ENCODE measurements around the gene TMEM245.

The TMEM245 gene

DNA sequence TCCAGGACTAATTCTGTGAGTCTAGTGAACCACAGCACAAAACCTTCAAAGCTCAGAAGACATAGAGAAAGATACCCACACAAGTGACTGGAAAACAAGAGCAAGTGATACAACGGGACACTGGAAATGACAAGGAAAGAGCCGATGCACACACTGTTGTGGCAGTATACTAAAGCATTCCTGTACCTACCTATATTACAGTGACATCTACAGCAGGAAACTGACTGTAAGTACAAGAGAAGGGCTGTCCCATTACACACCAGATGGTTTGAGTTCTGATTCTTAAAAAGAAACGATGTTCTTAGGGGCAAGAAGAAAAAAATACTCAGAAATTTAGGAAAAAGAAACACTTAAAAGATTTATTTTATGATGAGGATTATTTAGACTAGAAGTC is 18.5 kb downstream of the TMEM245 start:
- TF ChIP-seq GATA3 (IDR thresholded peaks at IDR 0.05; ENCODE audit: low read depth, low read length) (no peak), GATA2 (IDR thresholded peaks at IDR 0.05; ENCODE audit: low read depth, low read length) (no peak)

DNA sequence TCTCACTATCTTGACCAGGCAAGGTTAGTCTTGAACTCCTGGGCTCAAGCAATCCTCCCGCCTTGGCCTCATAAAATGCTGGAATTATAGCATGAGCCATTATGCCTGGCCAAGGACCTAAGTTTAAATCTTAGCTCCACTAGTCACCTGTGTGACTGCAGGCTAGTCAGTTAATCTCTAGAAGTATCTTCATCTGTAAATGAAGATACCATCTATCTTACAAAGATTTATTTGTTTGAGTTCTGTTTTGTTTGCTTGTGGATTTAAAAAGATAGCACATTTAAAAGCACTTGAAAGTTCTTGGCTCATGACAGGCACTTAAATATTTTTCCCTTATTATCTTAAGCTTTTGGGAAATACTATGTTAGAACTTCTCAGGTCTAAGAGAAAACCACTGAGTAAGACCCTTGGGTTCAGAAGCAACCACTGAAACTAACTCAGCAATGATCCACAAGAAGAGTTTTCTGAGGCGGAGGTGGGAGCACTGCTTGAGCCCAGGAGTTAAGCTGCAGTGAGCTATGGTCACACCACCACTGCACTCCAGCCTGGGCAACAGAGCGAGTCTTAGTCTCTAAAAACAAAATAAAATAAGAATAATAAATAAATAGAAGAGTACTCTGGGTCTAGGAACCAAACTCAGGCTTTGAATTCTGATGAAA is 19.1 kb downstream of the TMEM245 start:
- TF ChIP-seq GATA3 (IDR thresholded peaks at IDR 0.05; ENCODE audit: low read depth, low read length) (no peak), GATA2 (IDR thresholded peaks at IDR 0.05; ENCODE audit: low read depth, low read length) (no peak)

- TF ChIP-seq GATA2 (IDR thresholded peaks at IDR 0.05; ENCODE audit: low read depth, low read length) (no peak), GATA3 (IDR thresholded peaks at IDR 0.05; ENCODE audit: low read depth, low read length) (no peak)
Observed at GRCh38 chr9:109098960-109099308, 20.8 kb downstream of the TMEM245 start.

DNA sequence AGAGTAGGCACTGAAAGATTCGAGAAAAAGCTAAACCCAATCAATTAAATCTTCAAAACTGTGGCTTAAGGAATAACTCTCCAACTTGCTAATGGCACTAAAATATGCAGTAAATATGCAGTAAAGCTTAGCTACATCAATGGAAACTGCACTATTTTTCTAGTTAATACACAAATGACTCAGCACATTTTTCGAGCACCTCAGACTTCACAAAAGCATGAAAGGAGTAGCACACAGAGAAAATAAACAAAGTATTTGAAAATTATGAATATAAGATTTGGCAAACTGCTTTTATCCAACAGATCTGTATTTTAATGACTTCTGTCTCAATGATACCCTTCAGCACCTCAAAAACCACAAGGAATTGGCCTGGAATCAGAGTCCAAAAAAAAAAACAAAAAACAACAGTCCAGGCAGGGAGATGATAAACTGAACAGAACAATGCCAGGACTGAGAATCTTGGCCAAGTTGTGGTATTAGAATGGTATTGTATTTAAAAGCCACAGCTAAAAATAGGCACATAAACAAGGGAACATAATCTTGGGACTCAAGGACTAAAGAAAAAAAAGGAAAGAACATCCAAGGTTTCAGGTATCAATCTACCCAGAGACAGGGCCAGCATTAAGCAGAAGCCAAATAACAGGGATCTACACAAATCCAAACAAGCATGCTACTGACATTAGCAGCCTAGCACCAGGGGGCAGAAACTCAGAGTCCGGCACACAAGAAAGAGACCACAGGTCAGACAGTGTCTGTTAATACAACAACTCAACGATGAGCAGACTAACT is 21.4 kb downstream of the TMEM245 start:
- TF ChIP-seq GATA3 (IDR thresholded peaks at IDR 0.05; ENCODE audit: low read depth, low read length) (no peak), GATA2 (IDR thresholded peaks at IDR 0.05; ENCODE audit: low read depth, low read length) (no peak)

DNA sequence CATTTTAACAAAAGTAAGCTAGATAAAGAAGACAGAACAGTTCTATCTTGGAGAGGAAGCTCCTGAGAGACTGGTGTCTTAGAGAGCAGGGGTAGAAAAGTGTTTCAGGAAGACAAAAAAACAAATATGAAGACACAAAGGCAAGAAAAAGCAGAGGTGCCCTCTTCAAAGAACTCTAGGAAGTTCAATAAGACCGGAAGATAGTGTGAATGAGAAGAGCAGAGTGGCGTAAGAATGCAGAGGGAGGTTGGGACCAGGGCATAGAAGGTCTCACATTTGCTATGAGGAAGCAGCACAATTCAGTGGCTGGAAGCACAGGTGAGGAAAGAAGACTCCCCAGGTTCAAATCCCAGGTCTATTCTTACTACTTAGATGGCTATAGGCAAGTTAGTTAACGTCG is 22.6 kb downstream of the TMEM245 start:
- TF ChIP-seq GATA2 (IDR thresholded peaks at IDR 0.05; ENCODE audit: low read depth, low read length) (no peak), GATA3 (IDR thresholded peaks at IDR 0.05; ENCODE audit: low read depth, low read length) (no peak)

GRCh38 chr9:109095321-109095720 is 24.4 kb downstream of the TMEM245 start:
- TF ChIP-seq GATA2 (IDR thresholded peaks at IDR 0.05; ENCODE audit: low read depth, low read length) (no peak), GATA3 (IDR thresholded peaks at IDR 0.05; ENCODE audit: low read depth, low read length) (no peak)

DNA sequence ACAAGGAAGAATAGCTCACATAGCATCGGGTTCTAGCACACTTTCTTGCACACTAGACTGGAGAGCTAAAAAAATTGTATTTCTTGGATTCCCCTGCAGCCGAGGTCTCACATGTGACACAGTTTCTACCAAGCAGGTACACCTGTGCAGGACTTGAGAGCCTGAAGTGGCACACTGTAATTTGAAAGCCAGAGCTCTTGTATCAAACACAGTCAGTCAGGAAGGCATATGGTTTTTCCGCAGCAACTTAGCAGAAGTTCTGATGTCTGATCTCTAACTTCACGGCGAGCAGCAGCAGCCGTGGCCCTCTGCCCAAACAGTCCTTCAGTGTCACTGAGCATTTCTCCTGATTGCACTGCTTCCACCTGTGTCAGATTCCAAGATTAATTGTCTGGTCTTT is 25.5 kb downstream of the TMEM245 start:
- TF ChIP-seq GATA2 (IDR thresholded peaks at IDR 0.05; ENCODE audit: low read depth, low read length), result no peak

DNA sequence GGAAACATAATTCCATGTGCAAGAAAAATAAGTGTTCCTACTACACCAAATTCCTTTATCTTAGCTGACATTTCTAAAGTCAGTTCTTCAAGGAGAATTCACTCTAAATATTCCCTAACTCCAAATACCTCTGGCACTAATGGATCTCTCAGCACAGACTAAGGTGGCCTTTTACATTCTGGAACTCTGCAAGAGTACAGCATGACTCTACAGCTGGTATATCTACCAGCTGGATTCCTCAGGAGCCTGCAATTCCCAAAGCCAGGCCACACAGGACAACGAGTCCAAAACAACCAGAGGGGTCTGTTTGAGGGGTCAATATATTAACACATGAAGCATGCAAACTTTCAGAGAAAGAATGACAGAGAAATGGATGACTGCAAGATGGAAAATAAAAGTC is 27.2 kb downstream of the TMEM245 start:
- no peak for TF ChIP-seq GATA2 (IDR thresholded peaks at IDR 0.05; ENCODE audit: low read depth, low read length)
- no peak for TF ChIP-seq GATA3 (IDR thresholded peaks at IDR 0.05; ENCODE audit: low read depth, low read length)

- TF ChIP-seq GATA3 (IDR thresholded peaks at IDR 0.05; ENCODE audit: low read depth, low read length), result no peak
- no peak for TF ChIP-seq GATA2 (IDR thresholded peaks at IDR 0.05; ENCODE audit: low read depth, low read length)
Observed at GRCh38 chr9:109092051-109092580, 27.6 kb downstream of the TMEM245 start.

- TF ChIP-seq GATA2 (IDR thresholded peaks at IDR 0.05; ENCODE audit: low read depth, low read length), result no peak
- no peak for TF ChIP-seq GATA3 (IDR thresholded peaks at IDR 0.05; ENCODE audit: low read depth, low read length)
Observed at GRCh38 chr9:109088221-109088620, 31.5 kb downstream of the TMEM245 start.

- TF ChIP-seq GATA2 (IDR thresholded peaks at IDR 0.05; ENCODE audit: low read depth, low read length) (no peak), GATA3 (IDR thresholded peaks at IDR 0.05; ENCODE audit: low read depth, low read length) (no peak)
Observed at GRCh38 chr9:109087795-109088194, 32.0 kb downstream of the TMEM245 start.

- TF ChIP-seq GATA3 (IDR thresholded peaks at IDR 0.05; ENCODE audit: low read depth, low read length), result no peak
Observed at GRCh38 chr9:109086221-109086620, 33.5 kb downstream of the TMEM245 start.

GRCh38 chr9:109085510-109085909 is 34.2 kb downstream of the TMEM245 start:
- TF ChIP-seq GATA2 (IDR thresholded peaks at IDR 0.05; ENCODE audit: low read depth, low read length) (no peak), GATA3 (IDR thresholded peaks at IDR 0.05; ENCODE audit: low read depth, low read length) (no peak)

DNA sequence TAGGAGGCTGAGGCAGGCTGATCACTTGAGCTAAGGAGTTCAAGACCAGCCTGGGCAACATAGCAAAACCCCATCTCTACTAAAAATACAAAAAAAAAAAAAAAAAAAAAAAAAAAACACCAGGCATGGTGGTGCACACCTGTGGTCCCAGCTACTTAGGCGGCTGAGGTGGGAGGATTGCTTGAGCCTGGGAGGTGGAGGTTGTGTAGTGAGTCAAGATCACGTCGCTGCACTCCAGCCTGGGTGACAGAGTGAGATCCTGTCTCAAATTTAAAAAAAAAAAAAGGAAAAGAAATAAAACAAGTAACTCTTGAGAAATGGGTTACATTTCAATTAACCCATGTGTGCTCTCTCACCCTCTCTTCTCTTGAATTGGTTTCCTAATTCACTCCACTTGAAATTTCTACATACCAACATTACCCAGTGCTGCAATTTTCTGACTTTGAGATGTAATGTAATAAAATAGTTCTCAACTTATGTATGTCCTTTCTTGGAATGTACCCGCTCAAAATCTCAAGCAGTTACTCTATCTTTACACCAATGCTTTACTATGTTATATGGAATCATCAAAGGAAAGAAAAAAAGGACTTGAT is 35.8 kb downstream of the TMEM245 start:
- TF ChIP-seq GATA2 (IDR thresholded peaks at IDR 0.05; ENCODE audit: low read depth, low read length) (no peak), GATA3 (IDR thresholded peaks at IDR 0.05; ENCODE audit: low read depth, low read length) (no peak)

GRCh38 chr9:109083141-109083540 is 36.6 kb downstream of the TMEM245 start:
- no peak for TF ChIP-seq GATA3 (IDR thresholded peaks at IDR 0.05; ENCODE audit: low read depth, low read length)
- TF ChIP-seq GATA2 (IDR thresholded peaks at IDR 0.05; ENCODE audit: low read depth, low read length), result no peak

Data from SH-SY5Y (cell line).